Esophagus squamous epithelium (tissue), 5 donors: ENCODE data around the gene SDR9C7. TPM values are rescaled to one million over a fixed set of nuclear protein-coding genes. Genes with fewer than 3 reads are reported as not detected.
A peak's percentile ranks its signal among the peaks of the same experiment; 100 is the strongest.
"Not testable (repeated sequence)": the region's sequence is repeated elsewhere in the genome, so short reads cannot be mapped to it uniquely, and the experiment has no call there.

Source experiments
- DNase-seq: peaks from one replicate; lab custom pipeline; 2025; lab: John Stamatoyannopoulos, UW
- H3K27ac ChIP-seq, 4 donors: fragments of 200-600 bp; sonication (generic); one replicate each; pipeline ENCODE4 v1.5.1; 2016 to 2019; ENCODE audit warnings: mild to moderate bottlenecking in 1 of 4
- H3K27me3 ChIP-seq, 4 donors: fragments of 200-600 bp; sonication (generic); 1 replicate in 3 of 4; 2 replicates in 1 of 4; pipeline versions ENCODE4 v1.5.1 to v1.6.0; 2017 to 2021; ENCODE audit warnings: antibody characterized with exemption in 1 of 4
- H3K36me3 ChIP-seq, 3 donors: fragments of 200-600 bp; sonication (generic); one replicate each; pipeline ENCODE4 v1.5.1; 2016 to 2019
- H3K4me1 ChIP-seq, 3 donors: fragments of 200-600 bp; sonication (generic); one replicate each; pipeline ENCODE4 v1.5.1; 2017 to 2019
- H3K4me3 ChIP-seq, 4 donors: fragments of 200-600 bp; sonication (generic); 1 replicate in 3 of 4; 2 replicates in 1 of 4; pipeline ENCODE4 v1.5.1; 2016 to 2019; ENCODE audit warnings: mild to moderate bottlenecking in 2 of 4, moderate library complexity in 1 of 4
- H3K9me3 ChIP-seq, 3 donors: fragments of 200-600 bp; sonication (generic); one replicate each; pipeline ENCODE4 v1.5.1; 2016 to 2019
- CTCF ChIP-seq, 6 experiments: fragments of 450-650 bp in 4 of 6; fragments of 200-600 bp in 2 of 6; sonication (generic) in 2 of 6; IDR thresholded peaks; one replicate each; pipeline ENCODE4 v1.5.1; 2016 to 2019; ENCODE audit warnings: antibody characterized with exemption in 6 of 6, mild to moderate bottlenecking in 4 of 6, moderate library complexity in 4 of 6
- POLR2A ChIP-seq, 4 donors: fragments of 450-650 bp; IDR thresholded peaks; one replicate each; pipeline ENCODE4 v1.6.1; 2017; ENCODE audit warnings: antibody characterized with exemption in 4 of 4, mild to moderate bottlenecking in 4 of 4, moderate library complexity in 3 of 4
- WGBS, 2 donors: methylation state at CpG; one replicate each; pipeline ENCODE4 v1.1.5; 2018; 5-methylcytosine and 5-hydroxymethylcytosine counted together
- intact Hi-C: fragments of 100-400 bp; cut with DNase I; formaldehyde crosslinking; loops from one replicate; pipeline ENCODE4 v1.15.0; 2022
- total RNA-seq, 4 donors: library from RNA; depleted of rRNA; stranded (reverse); fragments of >200 nt; gene quantifications; one replicate each; pipeline ENCODE4 v1.1.0, GENCODE V29; 2016
- donor health status: DM: yes; HTN: yes; CAD: no.

SDR9C7 gene
- total RNA-seq, result 10 to 100 TPM in 3 of 4 donors, 1 to 10 TPM in 1; 2.9 to 42.1 (median 19.8) TPM

- WGBS, 2 donors, result 80 to 91% methylated on average over 11 to 15 of the region's 15 CpGs
- H3K4me1 ChIP-seq, result peaks cover 19 to 60% (median 28%) of the 10 kb centered on the region in 3 donors
- peak within 1 kb of the TSS in 2 of 4 donors; percentile 3 to 18 for H3K4me3 ChIP-seq
- peak within 1 kb of the TSS; percentile 59 to 81 (median 72) for H3K27ac ChIP-seq
- no peaks in the 10 kb centered on the region for H3K36me3 ChIP-seq
- H3K27me3 ChIP-seq, result no peaks in the 10 kb centered on the region
- intact Hi-C loops, result no loop called here
- TF ChIP-seq POLR2A (IDR thresholded peaks at IDR 0.05) (no peak), CTCF (IDR thresholded peaks at IDR 0.05) (no peak)
- no peak for DNase-seq
- no peaks in the 10 kb centered on the region for H3K9me3 ChIP-seq
Measured at GRCh38 chr12:56933826-56934625, at the start of gene SDR9C7. Gene SDR9C7, minus strand, starts transcription at chr12:56934408. Its CDS starts 147 bp downstream, at chr12:56934261.

- Histone ChIP-seq H3K4me1 (peaks cover 14 to 45% (median 22%) of the 10 kb centered on the region in 3 donors), H3K36me3 (no peaks in the 10 kb centered on the region), H3K9me3 (no peaks in the 10 kb centered on the region), H3K4me3 (no peak overlapping the region), H3K27ac (no peak overlapping the region), H3K27me3 (no peaks in the 10 kb centered on the region)
- TF ChIP-seq CTCF (IDR thresholded peaks at IDR 0.05), result no peak
- no peak for TF ChIP-seq POLR2A (IDR thresholded peaks at IDR 0.05)
- WGBS, 2 donors, result 96% methylated on average over 4 of the region's 4 CpGs; no CpG with 5 or more reads in 1 of the 2 donors
- intact Hi-C loops, result no loop called here
- DNase-seq, result no peak
Measured at GRCh38 chr12:56983386-56983785, 49.2 kb upstream of the SDR9C7 start.

- H3K27ac ChIP-seq, H3K9me3 ChIP-seq, H3K27me3 ChIP-seq, H3K4me3 ChIP-seq, H3K36me3 ChIP-seq, DNase-seq, intact Hi-C loops: not testable (repeated sequence)
- WGBS, 2 donors, result 92% methylated on average over 2 of the region's 3 CpGs; no CpG with 5 or more reads in 1 of the 2 donors
- peaks cover 13 to 38% (median 20%) of the 10 kb centered on the region in 3 donors for H3K4me1 ChIP-seq
Measured at GRCh38 chr12:56982578-56983236, 48.5 kb upstream of the SDR9C7 start.

GRCh38 chr12:56980941-56981530 lies 46.8 kb upstream of the SDR9C7 start:
- intact Hi-C loops, result no loop called here

More at GRCh38 chr12:56980941-56981530, 46.8 kb upstream of the SDR9C7 start:
- Histone ChIP-seq H3K27me3 (no peaks in the 10 kb centered on the region), H3K27ac (peak overlapping the region in 3 of 4 donors; percentile 33 to 71 (median 63)), H3K9me3 (no peaks in the 10 kb centered on the region), H3K4me3 (no peak overlapping the region), H3K36me3 (no peaks in the 10 kb centered on the region), H3K4me1 (peaks cover 2 to 22% (median 6%) of the 10 kb centered on the region in 3 donors)
- 87 to 95% methylated on average over 3 to 4 of the region's 4 CpGs for WGBS, 2 donors
- TF ChIP-seq POLR2A (IDR thresholded peaks at IDR 0.05) (no peak), CTCF (IDR thresholded peaks at IDR 0.05) (no peak)
- no peak for DNase-seq
